H1 (cell line): ENCODE measurements around the gene SCG5. TPM values are rescaled to one million over a fixed set of nuclear protein-coding genes. Genes with fewer than 3 reads are reported as not detected.

Experiments
- CTCF ChIA-PET: fragments of 300-600 bp; sonication (Branson Sonifier 250); formaldehyde crosslinking; loops from one replicate; lab custom pipeline; 2021; ENCODE audit not compliant: partially characterized antibody; lab: Charles Lee
- POLR2A ChIA-PET: fragments of 300-600 bp; sonication (Branson Sonifier 250); formaldehyde crosslinking; loops from one replicate; lab custom pipeline; 2021; ENCODE audit warnings: inconsistent platforms; ENCODE audit not compliant: partially characterized antibody; lab: Charles Lee
- DNase-seq, 2 experiments: peaks; one replicate each; pipeline versions ENCODE4 v3.0.0 to v3.0.0-alpha.2; 2010 to 2022; ENCODE audit warnings: low spot score in 2 of 2, low read depth in 1 of 2, mixed read lengths in 1 of 2
- FAIRE-seq: peaks from 2 replicates; lab custom pipeline; 2011; peaks lifted over from hg19 to GRCh38; lab: Jason Lieb, UNC
- H2AFZ ChIP-seq: 2 replicates; pipeline ENCODE4 v1.8.1; 2012; ENCODE audit warnings: low read length, inconsistent platforms
- H2AK5ac ChIP-seq: 2 replicates; pipeline ENCODE4 v1.6.1; 2013; ENCODE audit warnings: low read depth, low read length
- H2BK120ac ChIP-seq: replicated peaks from 2 replicates; pipeline ENCODE3; 2013; ENCODE audit warnings: low read depth, low read length, inconsistent platforms
- H2BK12ac ChIP-seq: 2 replicates; pipeline ENCODE4 v1.6.1; 2013; ENCODE audit warnings: low read depth, low read length
- H2BK15ac ChIP-seq: 2 replicates; pipeline ENCODE4 v1.6.1; 2013; ENCODE audit warnings: low read length
- H2BK20ac ChIP-seq: 2 replicates; pipeline ENCODE4 v1.6.1; 2013; ENCODE audit warnings: low read length
- H2BK5ac ChIP-seq: 2 replicates; pipeline ENCODE4 v1.6.1; 2013; ENCODE audit warnings: low read depth, low read length
- H3K14ac ChIP-seq: 2 replicates; pipeline ENCODE4 v1.6.1; 2013; ENCODE audit warnings: inconsistent platforms; ENCODE audit not compliant: insufficient read length
- H3K18ac ChIP-seq: 2 replicates; pipeline ENCODE4 v1.6.1; 2013; ENCODE audit warnings: low read length; ENCODE audit errors: extremely low read depth
- H3K23ac ChIP-seq: 2 replicates; pipeline ENCODE4 v1.6.1; 2013; ENCODE audit warnings: inconsistent platforms; ENCODE audit not compliant: insufficient read length
- H3K23me2 ChIP-seq: 2 replicates; pipeline ENCODE4 v1.6.1; 2013; ENCODE audit warnings: low read depth, low read length
- H3K27ac ChIP-seq: 2 replicates; pipeline ENCODE4 v1.6.1; 2011; ENCODE audit warnings: low read depth, low read length, inconsistent platforms
- H3K27me3 ChIP-seq, 4 experiments: replicated peaks in 1 of 4; 1 replicate in 1 of 4; 2 replicates in 3 of 4; pipeline versions ENCODE4 v1.6.1 to v1.8.1; 2011 to 2013; ENCODE audit warnings: low read length in 3 of 4, mild to moderate bottlenecking in 3 of 4, inconsistent platforms in 2 of 4, mixed read lengths in 2 of 4, moderate library complexity in 1 of 4; ENCODE audit not compliant: control insufficient read depth in 3 of 4, insufficient read depth in 3 of 4; ENCODE audit errors: extremely low read depth in 1 of 4
- H3K36me3 ChIP-seq, 4 experiments: 2 replicates each; pipeline versions ENCODE4 v1.6.1 to v1.8.1; 2011 to 2013; ENCODE audit warnings: mild to moderate bottlenecking in 4 of 4, low read length in 3 of 4, moderate library complexity in 2 of 4, control low read depth in 1 of 4, inconsistent platforms in 1 of 4; ENCODE audit not compliant: insufficient read depth in 4 of 4, control insufficient read depth in 2 of 4
- H3K4ac ChIP-seq: replicated peaks from 2 replicates; pipeline ENCODE3; 2013; ENCODE audit warnings: low read length, low read depth, mixed read lengths, inconsistent platforms; ENCODE audit not compliant: insufficient read length
- H3K4me1 ChIP-seq, 4 experiments: replicated peaks in 1 of 4; 1 replicate in 1 of 4; 2 replicates in 3 of 4; pipeline versions ENCODE4 v1.6.1 to v1.8.1; 2011 to 2013; ENCODE audit warnings: low read length in 3 of 4, inconsistent platforms in 2 of 4, mixed read lengths in 1 of 4; ENCODE audit not compliant: insufficient read depth in 4 of 4, control insufficient read depth in 3 of 4
- H3K4me2 ChIP-seq, 2 experiments: 2 replicates each; pipeline versions ENCODE4 v1.6.1 to v1.8.1; 2011 to 2013; ENCODE audit warnings: low read depth in 2 of 2, low read length in 2 of 2, control low read depth in 1 of 2, inconsistent platforms in 1 of 2, mild to moderate bottlenecking in 1 of 2; ENCODE audit not compliant: insufficient read depth in 1 of 2
- H3K4me3 ChIP-seq, 4 experiments: fragments of 200-600, 300-600 bp in 1 of 4; sonication (generic), shearing (Covaris generic), sonication (Bioruptor Twin) in 1 of 4; 2 replicates each; pipeline versions ENCODE4 v1.5.1 to v1.8.1; 2011 to 2016; ENCODE audit warnings: low read length in 4 of 4, low read depth in 3 of 4, control low read depth in 2 of 4, inconsistent platforms in 2 of 4, mild to moderate bottlenecking in 2 of 4, mixed read lengths in 1 of 4, moderate library complexity in 1 of 4; ENCODE audit not compliant: insufficient read depth in 2 of 4; ENCODE audit errors: extremely low read depth in 1 of 4
- H3K56ac ChIP-seq: replicated peaks from 2 replicates; pipeline ENCODE3; 2013; ENCODE audit warnings: low read depth, mild to moderate bottlenecking, mixed read lengths, low read length, inconsistent platforms; ENCODE audit not compliant: insufficient read length
- H3K79me1 ChIP-seq: 2 replicates; pipeline ENCODE4 v1.6.1; 2013; ENCODE audit warnings: low read depth, low read length, control low read depth
- H3K79me2 ChIP-seq, 2 experiments: 2 replicates each; pipeline versions ENCODE4 v1.6.1 to v1.8.1; 2012 to 2013; ENCODE audit warnings: low read length in 2 of 2, mild to moderate bottlenecking in 2 of 2, inconsistent platforms in 1 of 2; ENCODE audit not compliant: insufficient read depth in 2 of 2, control insufficient read depth in 1 of 2
- H3K9ac ChIP-seq, 4 experiments: replicated peaks in 1 of 4; 1 replicate in 1 of 4; 2 replicates in 3 of 4; pipeline versions ENCODE4 v1.6.1 to v1.8.1; 2011 to 2013; ENCODE audit warnings: low read depth in 3 of 4, low read length in 3 of 4, control low read depth in 2 of 4, mild to moderate bottlenecking in 2 of 4, moderate library complexity in 2 of 4, inconsistent platforms in 1 of 4; ENCODE audit errors: extremely low read depth in 1 of 4
- H3K9me3 ChIP-seq, 2 experiments: 2 replicates each; pipeline versions ENCODE4 v1.6.1 to v1.8.1; 2012 to 2013; ENCODE audit warnings: mild to moderate bottlenecking in 2 of 2, moderate library complexity in 2 of 2, control low read depth in 1 of 2, inconsistent platforms in 1 of 2, low read depth in 1 of 2, low read length in 1 of 2, mixed read lengths in 1 of 2; ENCODE audit not compliant: insufficient read depth in 2 of 2
- H4K20me1 ChIP-seq, 2 experiments: replicated peaks in 1 of 2; 2 replicates each; pipeline versions ENCODE3 to v1.8.1; 2011 to 2013; ENCODE audit warnings: inconsistent platforms in 2 of 2, low read length in 2 of 2, mild to moderate bottlenecking in 1 of 2; ENCODE audit not compliant: insufficient read depth in 2 of 2, control insufficient read depth in 1 of 2
- H4K5ac ChIP-seq: 2 replicates; pipeline ENCODE4 v1.6.1; 2013; ENCODE audit warnings: low read length, low read depth, mixed read lengths, inconsistent platforms; ENCODE audit not compliant: insufficient read length
- H4K8ac ChIP-seq: 2 replicates; pipeline ENCODE4 v1.8.0; 2013; ENCODE audit warnings: mild to moderate bottlenecking, moderate library complexity, low read length, inconsistent platforms; ENCODE audit not compliant: insufficient read depth; ENCODE audit errors: extremely low read depth
- H4K91ac ChIP-seq: replicated peaks from 2 replicates; pipeline ENCODE3; 2013; ENCODE audit warnings: low read length, mixed read lengths, inconsistent platforms; ENCODE audit not compliant: insufficient read length
- BRCA1 ChIP-seq: IDR thresholded peaks from 2 replicates; pipeline ENCODE4 v1.6.1; 2012; ENCODE audit warnings: low read depth, low read length, improper control_type of control experiment
- KDM1A ChIP-seq: fragments of 200-600, 300-600 bp; sonication (generic); IDR thresholded peaks from 2 replicates; pipeline ENCODE4 v1.7.1; 2016; ENCODE audit warnings: mild to moderate bottlenecking, low read length, borderline replicate concordance
- RAD21 ChIP-seq, 2 experiments: IDR thresholded peaks in 1 of 2; conservative IDR thresholded peaks in 1 of 2; 2 replicates each; pipeline ENCODE4 v1.6.1; 2011; ENCODE audit warnings: low read depth in 2 of 2, low read length in 2 of 2, improper control_type of control experiment in 1 of 2, inconsistent platforms in 1 of 2, mild to moderate bottlenecking in 1 of 2, moderate library complexity in 1 of 2
- SIRT6 ChIP-seq: IDR thresholded peaks from one replicate; pipeline ENCODE4 v1.7.1; 2012; ENCODE audit warnings: low read length, inconsistent platforms
- WGBS, 2 experiments: shearing (Covaris generic) in 1 of 2; methylation state at CpG; one replicate each; pipeline versions ENCODE4 v1.1.6 to v1.1.7; 2013 to 2015; ENCODE audit warnings: low lambda C conversion rate in 2 of 2, mixed read lengths in 2 of 2, inconsistent platforms in 1 of 2, low coverage in 1 of 2, missing lambda C conversion rate in 1 of 2; ENCODE audit not compliant: insufficient replicate concordance in 2 of 2, insufficient coverage in 1 of 2, insufficient read length in 1 of 2; ENCODE audit errors: extremely low coverage in 1 of 2, missing lambda C conversion rate in 1 of 2; 5-methylcytosine and 5-hydroxymethylcytosine counted together
- polyA plus RNA-seq, 7 experiments: library from polyadenylated mRNA; depleted of rRNA in 3 of 7; stranded (reverse) in 5 of 7; unstranded in 2 of 7; fragments of >200 nt in 5 of 7; fragments of 200-250 nt in 2 of 7; gene quantifications; 1 replicate in 5 of 7; 2 replicates in 1 of 7; 4 replicates in 1 of 7; pipeline versions ENCODE4 v1.2.1 to v1.2.3, GENCODE V29; 2011 to 2013; ENCODE audit warnings: missing spikeins in 2 of 7, mixed read lengths in 2 of 7
- total RNA-seq: library from RNA; stranded (reverse); fragmentation: NEBNext Ultra II Directional; extraction: Animal tissue kit (Norgen Biotek cat#: 25700); gene quantifications from 2 replicates; pipeline ENCODE4 v1.2.1, GENCODE V29; 2021

Gene SCG5
- total and polyA plus RNA-seq, 2 of the 8 experiments (the other 6 are each of a cell fraction or from before 2014, with no cell fraction given), result 18.7 to 19.9 TPM

GRCh38 chr15:32683906-32684584 lies 42.5 kb downstream of the SCG5 start:
- Histone ChIP-seq H4K91ac (no peak overlapping the region), H3K79me2 (no peaks in the 10 kb centered on the region), H2BK120ac (no peak overlapping the region), H4K5ac (no peak overlapping the region), H3K23me2 (no peaks in the 10 kb centered on the region), H3K14ac (no peak overlapping the region), H3K36me3 (no peaks in the 10 kb centered on the region), H3K18ac (no peak overlapping the region), H3K56ac (no peak overlapping the region), H3K4me1 (no peaks in the 10 kb centered on the region; a peak in 1 of 7 replicates), H4K20me1 (no peaks in the 10 kb centered on the region), H3K23ac (no peak overlapping the region), H4K8ac (no peak overlapping the region), H2AFZ (no peak overlapping the region), H2BK15ac (no peak overlapping the region), H2BK12ac (no peak overlapping the region), H3K4me3 (no peak overlapping the region), H3K9ac (no peak overlapping the region), H3K4ac (peak overlapping the region; percentile 19), H3K4me2 (no peak overlapping the region), H2AK5ac (no peak overlapping the region), H3K27me3 (no peaks in the 10 kb centered on the region), H3K27ac (no peak overlapping the region), H3K79me1 (no peaks in the 10 kb centered on the region), H3K9me3 (no peaks in the 10 kb centered on the region), H2BK5ac (no peak overlapping the region), H2BK20ac (no peak overlapping the region)
- DNase-seq (no peak), FAIRE-seq (no peak)
- POLR2A ChIA-PET, result interaction anchor here (1.0 kb wide), 1 partner anchor 9 kb away, joined by 4 read pairs; no protein-coding TSS in a partner anchor
- WGBS, 2 experiments, result 91% methylated on average over 8 of the region's 8 CpGs; no CpG with 5 or more reads in 1 of the 2 experiments
- CTCF ChIA-PET, result interaction anchor here (1.3 to 2.0 kb wide), 3 partner anchors 8 to 30 kb away, joined by 3 to 6 read pairs (median 5); no protein-coding TSS in a partner anchor
- TF ChIP-seq SIRT6, result no peak
- no peak for TF ChIP-seq KDM1A
- TF ChIP-seq BRCA1, result no peak
- no peak for TF ChIP-seq RAD21 (IDR thresholded peaks at IDR 0.05 in 1 of 2, conservative IDR thresholded peaks at IDR 0.05 in 1 of 2; ENCODE audit: low read depth in 2 of 2, low read length in 2 of 2)
